A549 treated with Hydrocortisone at 1 μM for 4 hours (cell line): ENCODE data around the gene ASPRV1. TPM values are rescaled to one million over a fixed set of nuclear protein-coding genes. Genes with fewer than 3 reads are reported as not detected.

Experiments used
- total RNA-seq: library from RNA; stranded (reverse); fragments of 200-300 nt; extraction: Qiagen RNA extraction; gene quantifications from 5 replicates; pipeline ENCODE4 v1.2.3, GENCODE V29; 2022

Gene ASPRV1
- 0.22 to 0.44 TPM (median 0.25 TPM) in 5 replicates for total RNA-seq

GRCh38 chr2:69961496-69961895 lies at the start of gene ASPRV1:
Gene ASPRV1 (minus strand): TSS chr2:69961631. CDS start chr2:69961436, 195 bp downstream.

DNA sequence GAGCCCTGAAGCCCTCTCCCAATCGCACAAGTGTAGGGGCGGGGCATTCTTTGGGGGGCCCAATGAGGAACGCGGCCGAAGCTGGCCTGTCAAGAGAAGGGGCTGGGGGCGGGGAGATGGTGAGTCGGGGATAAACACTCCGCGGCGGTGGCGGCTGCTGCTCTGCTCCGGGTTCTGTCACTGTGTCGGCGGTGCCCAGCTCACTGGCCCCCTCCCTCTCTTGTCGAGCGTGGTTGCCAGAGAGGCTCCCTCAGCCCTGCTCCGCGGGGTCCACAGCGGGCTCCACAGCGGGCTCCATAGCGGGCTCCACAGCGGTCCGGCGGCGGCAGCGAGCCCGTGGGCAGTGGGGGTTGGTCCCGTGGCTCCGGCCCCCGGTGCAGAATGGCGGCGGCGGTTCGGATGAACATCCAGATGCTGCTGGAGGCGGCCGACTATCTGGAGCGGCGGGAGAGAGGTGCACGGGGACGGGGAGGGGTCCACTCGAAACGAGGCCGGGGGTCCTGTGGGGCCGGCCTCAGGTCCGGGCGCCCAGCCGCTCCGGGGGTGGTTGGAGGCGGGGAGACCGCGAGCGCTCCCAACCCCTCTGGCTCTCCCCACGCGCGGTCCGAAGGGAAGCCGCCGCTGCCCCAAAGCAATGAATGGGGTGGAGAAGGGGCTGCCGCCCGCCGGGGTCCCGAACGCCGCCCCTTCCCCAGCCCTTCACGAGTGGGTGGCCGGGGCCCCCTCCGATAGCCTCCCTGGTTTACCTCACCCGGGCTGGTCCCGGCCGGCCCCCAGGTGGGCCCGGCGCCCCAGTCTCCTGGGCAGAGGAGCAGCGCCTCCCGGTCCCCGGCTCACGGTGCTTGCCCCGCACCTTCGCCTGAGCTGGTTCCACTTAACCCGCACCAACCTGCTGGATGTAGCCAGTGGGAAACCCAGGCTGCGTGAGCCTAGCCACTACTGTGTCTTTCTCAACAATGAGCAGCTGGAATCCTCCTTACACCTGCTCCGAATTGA lies 46.2 kb downstream of the ASPRV1 start, which contains the start of gene MXD1:
Gene MXD1, plus strand, starts transcription at position 160 of the 996 bp plus-strand sequence. Its CDS starts 222 bp downstream, at position 382.

Other genes starting within 250 kb of the ASPRV1 start
- 321 to 371 TPM (median 353 TPM) in 5 replicates for gene ANXA4, start 219.5 kb downstream of the ASPRV1 start, total RNA-seq
- gene GMCL1, start 132.0 kb downstream of the ASPRV1 start, total RNA-seq: 7.8 to 12.2 TPM (median 10.7 TPM) in 5 replicates
- 45.4 to 69.0 TPM (median 53.1 TPM) in 5 replicates for gene SNRNP27, start 67.7 kb downstream of the ASPRV1 start, total RNA-seq
- gene MXD1, start 46.5 kb downstream of the ASPRV1 start, total RNA-seq: 1.8 to 2.8 TPM (median 2.2 TPM) in 5 replicates
- 386 to 412 TPM (median 402 TPM) in 5 replicates for gene PCBP1, start 125.8 kb upstream of the ASPRV1 start, total RNA-seq
- 6.5 to 8.9 TPM (median 7.8 TPM) in 5 replicates for gene C2orf42, start 229.4 kb upstream of the ASPRV1 start, total RNA-seq